ENCODE data around the gene PATL1.

- TF ChIP-seq POLR2A (IDR thresholded peaks at IDR 0.05; ENCODE audit: control extremely low read depth in 1 of 2, low read depth in 2 of 2, low read length in 2 of 2), result no peak
- no peak for TF ChIP-seq SIN3A (conservative IDR thresholded peaks at IDR 0.05 in 1 of 2, IDR thresholded peaks at IDR 0.05 in 1 of 2; ENCODE audit: low read depth in 1 of 2, low read length in 2 of 2)
- no peak for TF ChIP-seq CTCF (IDR thresholded peaks at IDR 0.05; ENCODE audit: control extremely low read depth in 1 of 3, insufficient read depth in 1 of 3, low read depth in 1 of 3, low read length in 3 of 3)
- TF ChIP-seq JUND (IDR thresholded peaks at IDR 0.05; ENCODE audit: low read length), result no peak
- no peak for TF ChIP-seq EP300 (IDR thresholded peaks at IDR 0.05; ENCODE audit: borderline replicate concordance in 1 of 2, low read depth in 2 of 2, low read length in 2 of 2)
- TF ChIP-seq SUZ12 (IDR thresholded peaks at IDR 0.05; ENCODE audit: low read length), result no peak
- TF ChIP-seq ATF2 (IDR thresholded peaks at IDR 0.05; ENCODE audit: low read length), result no peak
These were observed 68.2 kb downstream of the PATL1 start for GRCh38 chr11:59600636-59601035.

All from H1 (cell line).